ENCODE measurements around the gene CDH23. TPM values are rescaled to one million over a fixed set of nuclear protein-coding genes. Genes with fewer than 3 reads are reported as not detected.

CDH23 gene
- total RNA-seq, 1 donor from 2014 or later, result 1.3 TPM

- Mint-ChIP-seq H3K36me3 (ENCODE audit: low read depth) (no peaks in the 10 kb centered on the region), H3K4me1 (no peaks in the 10 kb centered on the region), H3K9me3 (no peaks in the 10 kb centered on the region), H3K4me3 (no peak overlapping the region), H3K27ac (no peak overlapping the region), H3K27me3 (no peaks in the 10 kb centered on the region)
- intact Hi-C loops (cut with micrococcal nuclease), result no loop called here
- no peak for DNase-seq
Measured at GRCh38 chr10:71456631-71457030, 59.9 kb downstream of the CDH23 start.

GRCh38 chr10:71457908-71458307, 61.2 kb downstream of the CDH23 start:
- no peaks in the 10 kb centered on the region for H3K36me3 Mint-ChIP-seq (ENCODE audit: low read depth)
- no peaks in the 10 kb centered on the region for H3K4me1 Mint-ChIP-seq
- no peaks in the 10 kb centered on the region for H3K27me3 Mint-ChIP-seq
- no peak overlapping the region for H3K27ac Mint-ChIP-seq
- H3K9me3 Mint-ChIP-seq, result no peaks in the 10 kb centered on the region
- no peak overlapping the region for H3K4me3 Mint-ChIP-seq
- no peak for DNase-seq
- intact Hi-C loops (cut with micrococcal nuclease), result no loop called here

- no peak overlapping the region for H3K4me3 Mint-ChIP-seq
- H3K9me3 Mint-ChIP-seq, result no peaks in the 10 kb centered on the region
- no peaks in the 10 kb centered on the region for H3K27me3 Mint-ChIP-seq
- H3K36me3 Mint-ChIP-seq (ENCODE audit: low read depth), result no peaks in the 10 kb centered on the region
- H3K27ac Mint-ChIP-seq, result no peak overlapping the region
- DNase-seq, result no peak
- H3K4me1 Mint-ChIP-seq, result no peaks in the 10 kb centered on the region
- intact Hi-C loops (cut with micrococcal nuclease), result no loop called here
Measured at GRCh38 chr10:71458387-71458786, 61.7 kb downstream of the CDH23 start.

DNA sequence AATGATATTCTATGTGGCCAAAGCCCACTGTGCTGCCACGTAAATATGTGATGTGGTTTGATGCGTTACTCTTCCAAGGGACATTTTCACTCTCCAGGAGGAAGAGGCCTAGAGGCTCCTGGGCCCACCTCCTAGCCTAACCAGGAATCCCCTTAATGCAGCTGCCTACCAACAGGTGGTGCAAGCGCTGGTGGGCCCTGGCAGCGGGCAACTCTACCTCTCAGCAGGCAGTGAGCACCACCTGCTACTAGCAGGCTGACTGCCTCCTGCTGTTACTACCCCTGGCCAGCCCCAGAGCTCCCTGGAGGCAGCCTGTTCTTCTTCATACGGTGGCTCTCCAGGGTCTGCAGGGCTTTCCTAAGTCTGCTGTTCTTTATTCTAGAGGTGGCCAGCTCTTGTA, 62.8 kb downstream of the CDH23 start:
- Mint-ChIP-seq H3K4me1 (no peaks in the 10 kb centered on the region), H3K36me3 (ENCODE audit: low read depth) (no peaks in the 10 kb centered on the region), H3K4me3 (no peak overlapping the region), H3K27me3 (no peaks in the 10 kb centered on the region), H3K27ac (no peak overlapping the region), H3K9me3 (no peaks in the 10 kb centered on the region)
- no peak for DNase-seq
- intact Hi-C loops (cut with micrococcal nuclease), result no loop called here

GRCh38 chr10:71460615-71461014, 63.9 kb downstream of the CDH23 start:
- intact Hi-C loops (cut with micrococcal nuclease), result no loop called here
- DNase-seq, result no peak
- Mint-ChIP-seq H3K4me1 (no peaks in the 10 kb centered on the region), H3K9me3 (no peaks in the 10 kb centered on the region), H3K36me3 (ENCODE audit: low read depth) (no peaks in the 10 kb centered on the region), H3K27me3 (no peaks in the 10 kb centered on the region), H3K4me3 (no peak overlapping the region), H3K27ac (no peak overlapping the region)

DNA sequence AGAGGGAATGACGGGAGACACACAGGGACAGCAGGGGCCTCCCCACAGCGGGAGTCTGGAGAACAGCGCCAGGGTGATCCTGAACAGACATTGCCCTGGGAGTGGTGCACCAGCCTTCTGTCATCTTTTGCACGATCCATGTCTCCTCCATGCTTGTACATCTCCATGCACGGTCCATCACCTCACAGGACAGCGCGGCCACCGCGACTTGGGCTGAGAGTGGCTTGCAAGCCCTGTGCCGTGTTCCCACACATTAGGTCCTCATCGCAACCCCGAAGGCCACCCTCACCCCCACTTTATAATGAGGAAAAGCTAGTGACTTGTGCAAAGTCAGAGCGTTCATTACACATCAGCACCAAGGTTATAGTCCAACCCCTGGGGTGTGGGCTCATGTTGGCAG, 64.7 kb downstream of the CDH23 start:
- Mint-ChIP-seq H3K27ac (no peak overlapping the region), H3K36me3 (ENCODE audit: low read depth) (no peaks in the 10 kb centered on the region), H3K27me3 (no peaks in the 10 kb centered on the region), H3K4me3 (no peak overlapping the region), H3K4me1 (no peaks in the 10 kb centered on the region), H3K9me3 (no peaks in the 10 kb centered on the region)
- intact Hi-C loops (cut with micrococcal nuclease), result no loop called here
- no peak for DNase-seq

- Mint-ChIP-seq H3K4me1 (no peaks in the 10 kb centered on the region), H3K27me3 (no peaks in the 10 kb centered on the region), H3K27ac (no peak overlapping the region), H3K4me3 (no peak overlapping the region), H3K9me3 (no peaks in the 10 kb centered on the region), H3K36me3 (ENCODE audit: low read depth) (no peaks in the 10 kb centered on the region)
- intact Hi-C loops (cut with micrococcal nuclease), result no loop called here
- no peak for DNase-seq
Measured at GRCh38 chr10:71462062-71462935, 65.6 kb downstream of the CDH23 start.

- Mint-ChIP-seq H3K4me1 (no peaks in the 10 kb centered on the region), H3K27me3 (no peaks in the 10 kb centered on the region), H3K9me3 (no peaks in the 10 kb centered on the region), H3K4me3 (no peak overlapping the region), H3K27ac (no peak overlapping the region), H3K36me3 (ENCODE audit: low read depth) (no peaks in the 10 kb centered on the region)
- no peak for DNase-seq
- intact Hi-C loops (cut with micrococcal nuclease), result no loop called here
Measured at GRCh38 chr10:71463111-71463510, 66.4 kb downstream of the CDH23 start.

DNA sequence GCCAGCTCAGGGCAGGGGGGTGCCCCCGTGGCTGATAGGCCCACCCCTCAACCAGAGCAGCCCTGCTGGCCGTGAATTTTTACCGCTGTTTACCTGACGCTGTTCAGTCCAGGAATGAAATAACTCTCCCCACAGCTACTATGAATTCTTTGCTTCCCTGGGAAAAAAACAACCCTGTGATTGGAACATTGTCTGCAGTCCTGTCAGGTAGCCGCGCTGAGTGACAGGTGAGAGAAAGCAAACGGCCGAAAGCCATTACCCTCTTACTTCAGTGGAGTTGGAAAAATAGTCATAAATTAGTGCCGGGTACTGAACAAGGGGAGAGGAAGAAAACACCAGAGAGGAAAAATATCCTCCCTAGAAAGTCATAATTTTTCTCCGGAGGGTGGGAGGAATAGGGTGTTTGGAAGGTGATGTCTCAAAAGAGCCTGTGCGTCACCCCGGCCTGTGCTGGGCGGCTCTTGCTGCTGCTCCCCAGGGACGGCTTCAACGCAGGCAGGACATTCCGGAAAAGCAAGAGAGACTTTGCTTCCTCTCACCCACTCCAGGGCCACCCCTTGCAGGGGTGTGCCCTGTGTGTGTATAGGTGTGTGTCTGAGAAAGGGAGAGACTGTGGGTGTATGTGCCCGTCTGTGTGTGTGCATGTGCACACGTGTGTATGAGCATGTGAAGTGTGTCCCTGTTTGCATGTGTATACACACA, 69.0 kb downstream of the CDH23 start:
- DNase-seq, result no peak
- intact Hi-C loops (cut with micrococcal nuclease), result no loop called here
- Mint-ChIP-seq H3K4me3 (no peak overlapping the region), H3K36me3 (ENCODE audit: low read depth) (no peaks in the 10 kb centered on the region), H3K9me3 (no peaks in the 10 kb centered on the region), H3K27me3 (no peaks in the 10 kb centered on the region), H3K4me1 (no peaks in the 10 kb centered on the region), H3K27ac (no peak overlapping the region)

DNA sequence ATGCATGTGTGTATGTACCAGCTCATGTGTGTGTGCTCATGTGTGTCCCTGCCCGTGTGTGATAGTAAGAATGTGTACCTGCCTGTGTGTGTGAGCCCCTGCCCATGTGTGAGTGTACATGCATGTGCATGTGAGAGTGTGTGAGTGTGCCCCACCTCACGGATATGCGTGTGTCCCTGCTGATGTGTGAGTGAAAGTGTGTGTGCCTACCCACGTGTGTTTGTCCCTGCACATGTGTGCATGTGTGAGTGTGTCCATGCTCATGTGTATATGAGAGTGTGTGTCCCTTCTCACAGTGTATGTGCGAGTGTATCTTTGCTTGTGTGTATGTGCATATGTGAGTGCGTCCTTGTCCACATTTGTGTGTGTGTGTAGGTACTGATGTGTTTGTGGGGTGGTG, 69.6 kb downstream of the CDH23 start:
- DNase-seq, result no peak
- intact Hi-C loops (cut with micrococcal nuclease), result no loop called here
- H3K9me3 Mint-ChIP-seq, result no peaks in the 10 kb centered on the region
- H3K27me3 Mint-ChIP-seq, result no peaks in the 10 kb centered on the region
- H3K4me1 Mint-ChIP-seq, result no peaks in the 10 kb centered on the region
- H3K27ac Mint-ChIP-seq, result no peak overlapping the region
- no peaks in the 10 kb centered on the region for H3K36me3 Mint-ChIP-seq (ENCODE audit: low read depth)
- H3K4me3 Mint-ChIP-seq, result no peak overlapping the region

DNA sequence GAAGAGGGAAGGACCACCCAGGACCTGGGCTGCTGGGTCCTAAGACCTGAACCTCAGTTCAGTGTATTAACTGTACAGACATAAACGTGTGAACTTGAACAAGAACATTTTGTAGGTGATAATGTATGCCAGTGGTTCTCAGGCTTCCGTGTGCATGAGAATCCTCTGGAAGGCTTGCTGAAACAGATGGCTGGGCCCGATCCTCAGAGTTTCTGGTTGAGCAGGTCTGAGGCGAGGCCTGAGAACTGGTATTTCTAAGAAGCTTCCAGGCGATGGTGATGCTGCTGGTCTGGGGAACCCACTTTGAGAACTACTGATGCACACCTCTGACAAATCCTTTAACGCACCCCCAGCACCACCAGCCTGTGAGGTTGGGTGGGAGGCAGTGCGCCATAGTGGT, 70.4 kb downstream of the CDH23 start:
- H3K27ac Mint-ChIP-seq, result no peak overlapping the region
- intact Hi-C loops (cut with micrococcal nuclease), result no loop called here

GRCh38 chr10:71467569-71468362, 71.0 kb downstream of the CDH23 start:
- H3K27ac Mint-ChIP-seq, result no peak overlapping the region
- no peak overlapping the region for H3K4me3 Mint-ChIP-seq
- H3K27me3 Mint-ChIP-seq, result no peaks in the 10 kb centered on the region
- no peak for DNase-seq
- H3K9me3 Mint-ChIP-seq, result no peaks in the 10 kb centered on the region
- no peaks in the 10 kb centered on the region for H3K36me3 Mint-ChIP-seq (ENCODE audit: low read depth)
- intact Hi-C loops (cut with micrococcal nuclease), result no loop called here
- no peaks in the 10 kb centered on the region for H3K4me1 Mint-ChIP-seq

More for the DNA sequence above, 70.4 kb downstream of the CDH23 start:
- Mint-ChIP-seq H3K9me3 (no peaks in the 10 kb centered on the region), H3K4me1 (no peaks in the 10 kb centered on the region), H3K36me3 (ENCODE audit: low read depth) (no peaks in the 10 kb centered on the region), H3K4me3 (no peak overlapping the region), H3K27me3 (no peaks in the 10 kb centered on the region)
- no peak for DNase-seq

DNA sequence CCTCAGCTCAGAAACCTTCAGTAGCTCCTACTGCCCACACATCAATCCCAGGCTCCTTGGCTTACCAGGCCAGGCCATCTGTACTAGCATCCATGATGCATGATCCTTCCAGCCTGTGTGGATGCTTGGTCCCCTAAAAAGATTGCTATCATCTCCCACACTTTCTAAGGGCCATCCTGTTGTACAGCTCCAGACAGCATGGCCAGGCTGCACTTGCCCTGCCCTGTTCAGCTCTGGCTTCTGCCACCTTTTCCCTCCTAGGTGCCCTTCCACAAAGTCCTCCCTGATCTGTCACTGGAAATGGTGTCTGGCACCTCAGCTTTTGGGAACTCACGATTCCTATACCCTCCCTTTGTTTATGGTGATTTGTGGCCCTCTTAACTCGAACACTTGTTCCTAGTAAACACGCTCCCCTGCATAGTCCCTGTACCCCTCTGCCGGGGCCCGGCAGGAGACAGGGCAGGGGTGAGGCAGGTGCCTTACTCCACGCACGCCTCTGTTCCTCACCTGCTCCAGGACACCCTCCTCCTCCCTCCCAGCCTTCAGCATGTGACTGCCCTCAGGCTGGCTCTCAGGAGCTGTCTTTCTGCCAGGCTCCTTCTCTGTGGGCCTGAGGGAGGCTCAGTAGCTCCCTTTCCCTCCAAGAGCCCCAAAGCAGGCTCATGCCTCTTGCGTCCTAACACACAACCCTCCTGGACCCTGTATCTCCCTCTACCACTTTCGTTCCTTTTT, 71.8 kb downstream of the CDH23 start:
- Mint-ChIP-seq H3K4me3 (no peak overlapping the region), H3K9me3 (no peaks in the 10 kb centered on the region), H3K36me3 (ENCODE audit: low read depth) (no peaks in the 10 kb centered on the region), H3K4me1 (no peaks in the 10 kb centered on the region), H3K27me3 (no peaks in the 10 kb centered on the region), H3K27ac (no peak overlapping the region)
- intact Hi-C loops (cut with micrococcal nuclease), result no loop called here
- DNase-seq, result no peak

Data from activated CD4-positive, alpha-beta T cell treated with anti-CD3 and anti-CD28 coated beads, Interleukin-2, amount 10 ng/mL, durations not matched to agents 24 days and 14 days (primary cell).